ENCODE measurements around the gene PDE8B. TPM values are rescaled to one million over a fixed set of nuclear protein-coding genes. Genes with fewer than 3 reads are reported as not detected.

PDE8B gene
- polyA plus RNA-seq, 3 donors = 4.4 to 7.3 (median 5.7) TPM

- DNase-seq (ENCODE audit: low read depth in 3 of 3, low spot score in 2 of 3) = no peak
Observed at GRCh38 chr5:77281969-77282336, 71.5 kb downstream of the PDE8B start.

DNA sequence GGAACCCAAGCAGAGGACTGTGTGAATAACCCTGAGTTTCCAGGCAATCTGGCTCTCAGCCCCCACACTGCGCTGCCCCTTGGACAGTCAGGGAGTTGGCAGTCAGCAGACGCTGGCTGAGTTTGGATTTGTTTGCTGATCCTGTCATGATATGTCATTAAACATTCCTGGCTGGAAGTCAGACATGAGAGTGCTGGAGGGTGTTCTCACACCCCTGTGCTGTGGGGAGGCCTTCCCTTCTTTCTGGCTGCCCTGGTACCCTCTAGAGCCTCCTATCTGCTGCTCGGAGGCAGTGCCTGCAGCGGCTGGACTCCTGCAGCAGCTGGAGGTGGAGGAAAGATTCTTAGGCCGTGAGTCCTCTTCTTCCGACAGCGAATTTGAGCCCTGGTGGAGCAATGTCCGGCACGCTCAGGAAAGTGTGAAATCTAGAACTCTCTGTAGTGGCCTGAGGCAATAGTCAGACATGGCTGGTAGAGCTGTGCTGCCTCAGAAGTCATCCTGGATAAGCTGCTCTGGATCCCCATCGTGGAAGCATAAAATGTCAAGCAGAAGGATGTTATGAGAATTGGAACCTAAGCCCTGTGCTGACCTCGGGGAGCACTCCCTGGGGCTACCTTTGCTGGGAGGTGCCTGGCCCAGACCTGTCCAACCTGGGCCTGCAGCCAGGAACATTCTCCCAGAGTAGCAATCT lies 72.0 kb downstream of the PDE8B start:
- DNase-seq (ENCODE audit: low read depth in 3 of 3, low spot score in 2 of 3) = no peak

DNA sequence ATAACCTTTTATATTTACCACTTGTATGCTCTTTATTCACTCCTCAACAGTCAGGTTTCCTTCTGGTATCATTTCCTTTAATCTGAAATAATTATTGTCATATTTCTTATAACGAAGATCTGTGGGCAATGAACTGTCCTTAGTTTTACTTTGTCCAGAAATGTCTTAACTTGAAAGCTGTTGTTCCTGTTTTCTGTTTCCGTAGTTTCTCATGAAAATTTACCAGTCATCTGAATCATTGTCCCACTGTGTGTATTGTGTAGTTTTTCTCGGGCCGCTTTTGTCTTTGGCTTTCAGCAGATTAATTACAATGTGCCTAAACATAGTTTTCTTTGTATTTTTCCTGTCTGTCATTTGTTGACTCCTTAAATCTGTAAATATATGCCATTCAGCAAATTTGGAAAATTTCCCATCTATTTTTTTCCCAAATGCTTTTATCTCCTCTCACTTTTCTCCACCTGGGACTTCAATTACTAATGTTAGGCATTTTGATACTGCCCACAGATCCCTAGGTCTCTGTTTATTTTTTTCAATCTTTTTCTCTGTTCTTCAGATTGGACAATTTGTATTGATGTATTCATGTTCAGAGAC lies 74.9 kb downstream of the PDE8B start:
- no peak for DNase-seq (ENCODE audit: low read depth in 3 of 3, low spot score in 2 of 3)

DNA sequence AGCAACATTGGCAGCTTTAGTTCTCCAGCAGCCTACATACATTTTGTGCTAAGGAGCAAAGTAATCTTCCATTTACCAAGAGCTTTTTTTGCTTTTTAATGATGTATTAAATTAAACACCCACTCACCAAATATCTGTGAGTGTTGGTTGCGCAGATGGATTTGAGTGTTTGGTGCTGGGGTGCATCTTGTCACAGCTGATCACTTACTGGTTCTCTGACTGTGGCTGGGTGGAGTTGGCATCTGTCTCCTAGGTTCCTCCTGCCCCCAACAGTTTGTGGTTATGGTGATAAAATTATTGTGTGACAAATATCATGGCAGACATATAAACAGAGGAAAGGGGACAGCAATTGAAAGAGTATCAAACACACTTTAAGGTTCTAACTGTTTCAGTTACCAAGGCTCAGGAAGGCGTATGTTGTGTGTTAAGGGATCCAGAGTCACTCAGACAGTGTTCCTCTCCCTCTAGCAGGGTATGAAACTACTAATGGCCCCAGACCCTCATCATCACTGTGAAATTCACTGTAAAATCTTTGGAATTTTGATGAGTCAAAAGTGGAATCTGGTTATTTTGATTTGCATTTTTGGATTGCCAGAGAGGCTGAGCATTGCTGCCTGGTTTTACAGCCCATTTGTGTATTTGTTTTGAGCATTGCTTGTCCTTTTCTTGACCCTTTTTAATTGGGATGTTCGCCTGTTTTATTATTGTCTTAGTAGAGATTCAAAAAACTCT lies 81.7 kb downstream of the PDE8B start:
- DNase-seq (ENCODE audit: low read depth in 3 of 3, low spot score in 2 of 3) = no peak

GRCh38 chr5:77294185-77294584 lies 83.7 kb downstream of the PDE8B start:
- DNase-seq (ENCODE audit: low read depth in 3 of 3, low spot score in 2 of 3) = no peak

- no peak for DNase-seq (ENCODE audit: low read depth in 3 of 3, low spot score in 2 of 3)
Observed at GRCh38 chr5:77295863-77296378, 85.4 kb downstream of the PDE8B start.

DNA sequence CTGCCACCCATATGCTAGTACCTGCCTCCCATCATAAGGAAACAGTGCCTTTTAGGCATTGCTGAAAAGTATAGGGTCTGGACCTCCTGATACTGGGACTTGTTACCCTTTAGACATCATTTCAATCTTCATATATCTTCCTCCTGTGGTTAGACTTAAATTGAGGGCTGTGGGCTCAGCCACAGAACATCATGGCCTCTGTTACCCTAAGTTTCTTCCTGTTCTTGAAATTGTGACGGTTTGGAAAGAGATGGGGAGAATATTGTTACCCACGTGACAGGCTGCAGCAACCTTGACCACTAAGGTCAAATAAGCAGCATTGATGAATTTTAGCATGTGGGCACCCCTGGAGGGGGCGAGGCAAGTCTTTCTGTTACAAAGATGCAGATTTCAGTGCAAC lies 87.7 kb downstream of the PDE8B start:
- DNase-seq (ENCODE audit: low read depth in 3 of 3, low spot score in 2 of 3) = no peak

DNA sequence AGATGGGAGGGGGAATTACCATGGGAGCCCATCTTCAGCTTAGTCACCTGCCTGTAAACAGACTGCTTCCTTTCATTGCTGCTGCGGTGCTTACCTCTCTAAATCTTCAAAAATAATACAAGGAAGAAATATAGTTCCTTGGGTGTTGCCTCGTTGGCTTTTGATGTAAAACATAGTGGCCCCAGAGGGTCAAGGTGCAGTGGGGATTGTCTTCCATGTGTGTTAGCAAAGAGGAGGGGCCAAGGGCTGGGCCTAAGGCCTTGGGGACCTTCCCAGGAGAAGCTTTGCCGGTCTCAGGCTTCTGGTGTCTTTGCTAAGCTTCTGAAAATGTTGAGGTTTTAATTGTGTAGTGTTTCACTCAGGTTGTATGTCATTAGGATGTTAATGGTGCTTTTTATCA lies 90.0 kb downstream of the PDE8B start:
- no peak for DNase-seq (ENCODE audit: low read depth in 3 of 3, low spot score in 2 of 3)

DNA sequence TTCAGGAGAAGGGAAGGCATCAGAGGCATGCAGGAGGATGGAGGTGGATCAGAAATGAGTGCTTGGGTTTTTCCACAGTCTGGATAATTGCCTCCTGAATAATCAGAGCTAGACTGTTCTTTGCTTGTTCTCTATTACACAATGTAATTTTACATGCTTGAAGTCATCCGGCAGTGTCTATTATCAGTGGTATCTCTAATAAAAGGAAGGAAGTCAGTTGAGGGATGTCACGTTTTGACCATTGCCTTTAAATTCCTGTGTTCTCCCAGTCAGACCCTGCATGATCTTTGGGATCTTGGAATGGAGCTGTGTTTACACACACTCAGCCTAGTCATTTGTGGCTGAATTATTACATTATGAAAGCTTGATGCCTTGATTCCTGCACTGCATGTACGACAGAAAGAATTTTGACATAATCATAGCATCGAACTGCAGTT lies 91.0 kb downstream of the PDE8B start:
- no peak for DNase-seq (ENCODE audit: low read depth in 3 of 3, low spot score in 2 of 3)

GRCh38 chr5:77302247-77302646 lies 91.8 kb downstream of the PDE8B start:
- DNase-seq (ENCODE audit: low read depth in 3 of 3, low spot score in 2 of 3) = no peak

DNA sequence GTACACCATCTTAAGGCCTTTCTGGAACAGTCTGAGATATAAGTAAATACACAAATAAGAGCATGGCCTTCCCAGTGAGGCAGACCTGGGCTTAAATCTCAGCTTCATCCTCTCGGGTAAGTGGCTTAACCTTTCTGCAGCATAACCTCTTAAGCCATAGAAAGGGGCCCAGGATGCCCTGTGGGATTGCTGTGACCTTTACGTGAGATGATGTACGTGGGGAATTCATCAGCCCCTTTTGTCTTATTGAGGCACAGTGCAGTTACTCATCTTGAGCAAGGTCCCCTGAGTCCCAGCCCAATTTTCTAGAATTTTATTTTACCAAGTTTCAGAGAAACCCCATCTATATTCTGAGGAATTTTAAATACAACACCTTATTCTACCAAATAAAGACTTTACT lies 92.2 kb downstream of the PDE8B start:
- no peak for DNase-seq (ENCODE audit: low read depth in 3 of 3, low spot score in 2 of 3)

DNA sequence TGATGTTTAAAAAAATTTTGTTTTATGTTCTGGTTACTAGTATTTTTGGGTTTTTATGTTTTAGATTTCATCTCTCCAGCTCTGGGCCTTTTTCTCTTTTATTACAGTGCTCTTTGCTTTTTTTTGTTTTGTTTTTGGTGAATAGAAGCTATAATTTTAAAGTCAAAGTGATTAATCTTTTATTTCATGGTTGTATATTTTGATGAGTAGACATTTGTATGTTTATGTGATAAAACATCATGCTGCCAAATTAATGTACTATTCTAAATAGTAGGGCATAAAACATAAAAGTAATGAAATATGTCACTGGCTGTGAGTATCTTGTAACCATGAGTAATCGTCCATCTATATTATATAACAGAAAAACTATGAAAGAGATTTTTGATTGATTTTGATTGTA lies 93.9 kb downstream of the PDE8B start:
- no peak for DNase-seq (ENCODE audit: low read depth in 3 of 3, low spot score in 2 of 3)

DNA sequence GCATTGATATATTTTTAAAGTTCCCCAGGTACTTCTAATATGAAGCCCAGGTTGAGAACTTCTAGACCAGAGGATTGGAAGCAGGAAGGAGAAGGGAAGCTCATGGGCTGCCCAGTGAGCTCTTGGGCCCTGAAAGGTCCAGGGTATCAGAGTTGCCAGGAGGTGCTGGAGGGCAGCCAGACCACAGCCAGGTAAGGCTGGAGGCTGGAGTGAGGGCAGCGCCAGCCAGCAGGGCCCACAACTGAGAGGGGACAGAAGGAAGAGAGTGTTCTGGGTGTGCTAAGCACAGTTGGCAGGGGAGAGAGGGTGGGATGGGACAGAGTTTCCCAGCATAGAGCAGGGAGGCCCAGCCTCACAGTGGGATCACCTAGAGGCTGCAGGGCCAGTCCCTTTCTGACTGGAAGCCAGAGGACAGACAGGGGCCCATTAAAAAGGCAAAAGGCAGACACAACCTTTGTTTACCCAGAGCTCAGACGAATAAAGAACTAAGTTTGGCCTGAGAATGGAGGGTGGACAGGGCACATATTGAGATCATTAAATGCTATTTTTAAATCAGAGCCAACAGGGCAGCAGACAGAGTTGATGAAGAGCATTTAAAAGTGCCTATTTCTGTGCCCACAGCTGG lies 94.9 kb downstream of the PDE8B start:
- DNase-seq (ENCODE audit: low read depth in 3 of 3, low spot score in 2 of 3) = no peak

DNA sequence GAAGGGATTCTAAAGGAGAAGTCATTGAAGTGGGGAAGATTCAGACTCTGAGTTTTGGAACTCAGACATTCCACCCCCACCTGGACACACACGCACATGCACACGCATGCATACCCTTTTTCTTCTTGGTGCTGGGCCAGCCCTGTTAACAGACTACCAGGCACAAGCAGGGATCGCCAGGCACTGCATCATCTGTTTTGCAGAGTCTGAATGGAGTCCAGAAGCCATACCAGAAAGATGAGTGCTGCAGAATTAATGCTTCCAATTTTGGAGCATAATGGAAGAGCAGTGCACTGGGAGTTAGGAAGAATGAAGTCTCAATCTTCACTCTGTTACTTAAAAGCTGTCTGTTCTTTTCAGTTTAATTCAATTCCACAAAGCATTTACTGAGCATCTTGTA lies 95.5 kb downstream of the PDE8B start:
- DNase-seq (ENCODE audit: low read depth in 3 of 3, low spot score in 2 of 3) = no peak

GRCh38 chr5:77306531-77306930 lies 96.1 kb downstream of the PDE8B start:
- DNase-seq (ENCODE audit: low read depth in 3 of 3, low spot score in 2 of 3) = no peak

GRCh38 chr5:77308154-77308960 lies 97.9 kb downstream of the PDE8B start:
- DNase-seq (ENCODE audit: low read depth in 3 of 3, low spot score in 2 of 3) = no peak

DNA sequence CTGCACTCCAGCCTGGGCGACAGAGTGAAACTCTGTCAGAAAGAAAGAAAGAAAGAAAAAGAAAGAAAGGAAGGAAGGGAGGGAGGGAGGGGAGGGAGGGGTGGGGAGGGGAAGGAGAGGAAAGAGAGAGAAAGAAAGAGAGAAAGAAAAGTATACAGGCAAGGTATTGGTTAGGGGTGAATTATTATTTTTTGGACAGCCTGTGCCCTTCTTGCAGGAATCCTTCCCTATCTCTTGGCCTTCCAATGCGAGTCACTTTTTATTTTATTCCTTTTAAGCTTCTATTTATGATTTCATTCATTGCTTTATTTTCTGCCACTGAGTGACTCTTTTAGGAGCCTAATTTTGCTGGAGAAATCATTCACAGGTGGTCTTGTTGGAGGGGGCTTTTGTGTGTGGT lies 98.7 kb downstream of the PDE8B start:
- DNase-seq (ENCODE audit: low read depth in 3 of 3, low spot score in 2 of 3) = no peak

- no peak for DNase-seq (ENCODE audit: low read depth in 3 of 3, low spot score in 2 of 3)
Observed at GRCh38 chr5:77310494-77311213, 100.2 kb downstream of the PDE8B start.

DNA sequence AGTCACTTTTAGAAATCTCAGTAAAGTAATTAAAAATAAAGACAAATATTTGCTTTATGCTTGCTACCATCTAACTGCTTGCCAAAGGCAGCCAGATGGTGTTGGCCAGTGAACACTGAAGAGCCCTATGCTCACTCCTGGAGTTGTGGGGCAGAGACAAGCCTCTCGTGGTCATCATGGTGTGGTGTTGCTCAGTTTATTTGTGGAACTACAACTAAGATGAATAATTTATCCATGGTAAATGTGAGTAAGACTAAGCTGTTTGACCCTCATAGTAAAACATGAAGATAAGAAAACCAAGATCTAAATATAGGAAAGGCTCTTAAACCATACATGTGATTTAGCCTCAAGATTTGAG lies 100.7 kb downstream of the PDE8B start:
- no peak for DNase-seq (ENCODE audit: low read depth in 3 of 3, low spot score in 2 of 3)

- DNase-seq (ENCODE audit: low read depth in 3 of 3, low spot score in 2 of 3) = no peak
Observed at GRCh38 chr5:77312413-77312812, 101.9 kb downstream of the PDE8B start.
